Right lobe of liver (tissue), 4 donors: ENCODE data around the gene P2RY2.
"Not testable (repeated sequence)": the region's sequence is repeated elsewhere in the genome, so short reads cannot be mapped to it uniquely, and the experiment has no call there.

Source experiments
- CTCF ChIP-seq, 4 donors: fragments of 200-600 bp in 3 of 4; fragments of 450-650 bp in 1 of 4; IDR thresholded peaks; one replicate each; pipeline versions ENCODE4 v1.5.1 to v1.8.0; 2016 to 2022; ENCODE audit warnings: antibody characterized with exemption in 4 of 4, mild to moderate bottlenecking in 2 of 4
- POLR2A ChIP-seq: fragments of 450-650 bp; IDR thresholded peaks from one replicate; pipeline ENCODE4 v1.6.1; 2017; ENCODE audit warnings: antibody characterized with exemption, mild to moderate bottlenecking
- donor health status: DM: no; HTN: no; CAD: no.
- donor health status: DM: no; HTN: no; CAD: no.
- donor health status: DM: no; HTN: yes; CAD: no.

GRCh38 chr11:73232487-73232886, 14.4 kb downstream of the P2RY2 start:
- TF ChIP-seq CTCF (IDR thresholded peaks at IDR 0.05); POLR2A: not testable (repeated sequence)
